Endodermal cell (in vitro differentiated cells): ENCODE results near the gene COX7A2L. TPM values are rescaled to one million over a fixed set of nuclear protein-coding genes. Genes with fewer than 3 reads are reported as not detected.

ENCODE experiments used
- DNase-seq: peaks from one replicate; pipeline ENCODE4 v3.0.0-alpha.2; 2017
- H3K27ac ChIP-seq: 2 replicates; pipeline ENCODE4 v1.5.1; 2013; ENCODE audit warnings: mild to moderate bottlenecking, low read depth, low read length, moderate library complexity
- H3K27me3 ChIP-seq: 2 replicates; pipeline ENCODE4 v1.6.1; 2013; ENCODE audit warnings: mild to moderate bottlenecking, low read length, moderate library complexity; ENCODE audit not compliant: insufficient read depth, control insufficient read depth, poor library complexity, severe bottlenecking
- H3K36me3 ChIP-seq: 2 replicates; pipeline ENCODE4 v1.7.0; 2013; ENCODE audit warnings: mild to moderate bottlenecking, low read length, moderate library complexity; ENCODE audit not compliant: control insufficient read depth, insufficient read depth
- H3K4me1 ChIP-seq: one replicate; pipeline ENCODE4 v1.7.0; 2013; ENCODE audit warnings: low read length; ENCODE audit not compliant: control insufficient read depth, insufficient read depth
- H3K4me3 ChIP-seq: 2 replicates; pipeline ENCODE4 v1.5.1; 2013; ENCODE audit warnings: mild to moderate bottlenecking, low read length, moderate library complexity
- H3K9ac ChIP-seq: 2 replicates; pipeline ENCODE4 v1.6.1; 2013; ENCODE audit warnings: mild to moderate bottlenecking, low read length, moderate library complexity; ENCODE audit not compliant: poor library complexity, severe bottlenecking; ENCODE audit errors: extremely low read depth
- H3K9me3 ChIP-seq: 2 replicates; pipeline ENCODE4 v1.6.1; 2013; ENCODE audit warnings: mild to moderate bottlenecking, low read length, moderate library complexity; ENCODE audit not compliant: control insufficient read depth
- H3K27ac Mint-ChIP-seq: 2 replicates; pipeline ENCODE4 v1.8.0; 2020; ENCODE audit warnings: mixed read lengths
- H3K27me3 Mint-ChIP-seq: 2 replicates; pipeline ENCODE4 v1.8.0; 2021; ENCODE audit warnings: mild to moderate bottlenecking, mixed read lengths; ENCODE audit not compliant: insufficient read depth
- H3K36me3 Mint-ChIP-seq: 2 replicates; pipeline ENCODE4 v1.8.0; 2020; ENCODE audit warnings: low read depth, mixed read lengths
- H3K4me1 Mint-ChIP-seq: 2 replicates; pipeline ENCODE4 v1.8.0; 2020; ENCODE audit warnings: mixed read lengths
- H3K4me3 Mint-ChIP-seq: 2 replicates; pipeline ENCODE4 v1.8.0; 2020; ENCODE audit warnings: mild to moderate bottlenecking, moderate library complexity, mixed read lengths
- H3K9me3 Mint-ChIP-seq: 2 replicates; pipeline ENCODE4 v1.8.0; 2020; ENCODE audit warnings: mild to moderate bottlenecking, mixed read lengths
- CTCF ChIP-seq: fragments of 200-600 bp; sonication (generic); conservative IDR thresholded peaks from 2 replicates; pipeline ENCODE4 v1.5.0; 2021; ENCODE audit warnings: antibody characterized with exemption, mild to moderate bottlenecking
- WGBS, 2 experiments: methylation state at CpG; one replicate each; pipeline versions ENCODE4 v1.1.5 to v1.1.7; 2013; ENCODE audit warnings: missing lambda C conversion rate in 2 of 2, mixed read lengths in 1 of 2; ENCODE audit not compliant: insufficient coverage in 1 of 2, insufficient read length in 1 of 2; 5-methylcytosine and 5-hydroxymethylcytosine counted together
- total RNA-seq, 2 donors: library from RNA; stranded (reverse); fragmentation: NEBNext Ultra II Directional in 1 of 2; extraction: Animal tissue kit (Norgen Biotek cat#: 25700) in 1 of 2; gene quantifications; 2 replicates in 1 of 2; 3 replicates in 1 of 2; pipeline ENCODE4 v1.2.1, GENCODE V29; 2021

Gene COX7A2L
- total RNA-seq, 2 donors from 2014 or later = 113 to 117 TPM

GRCh38 chr2:42371611-42372473, 10.8 kb upstream of the COX7A2L start:
- Histone ChIP-seq H3K27me3 (no peaks in the 10 kb centered on the region), H3K36me3 (no peaks in the 10 kb centered on the region), H3K4me1 (peaks cover 10% of the 10 kb centered on the region), H3K9me3 (no peaks in the 10 kb centered on the region), H3K4me3 (no peak overlapping the region), H3K27ac (no peak overlapping the region), H3K9ac (no peak overlapping the region)
- Mint-ChIP-seq H3K9me3 (no peaks in the 10 kb centered on the region), H3K36me3 (no peaks in the 10 kb centered on the region), H3K4me3 (no peak overlapping the region), H3K4me1 (peaks cover 15% of the 10 kb centered on the region), H3K27me3 (no peaks in the 10 kb centered on the region), H3K27ac (no peak overlapping the region)
- WGBS, 2 experiments = 92 to 97% methylated on average over 8 to 11 of the region's 11 CpGs
- peak; percentile 35 for DNase-seq
- TF ChIP-seq CTCF = no peak

- no peaks in the 10 kb centered on the region for H3K9me3 ChIP-seq
- H3K36me3 ChIP-seq = no peaks in the 10 kb centered on the region
- peak; percentile 50 for DNase-seq
- 85 to 92% methylated on average over 3 to 5 of the region's 5 CpGs for WGBS, 2 experiments
- no peaks in the 10 kb centered on the region for H3K27me3 ChIP-seq
- peaks cover 15% of the 10 kb centered on the region for H3K4me1 Mint-ChIP-seq
- H3K27ac ChIP-seq = no peak overlapping the region
- no peak overlapping the region for H3K4me3 Mint-ChIP-seq
- H3K27me3 Mint-ChIP-seq = no peaks in the 10 kb centered on the region
- no peaks in the 10 kb centered on the region for H3K36me3 Mint-ChIP-seq
- TF ChIP-seq CTCF = no peak
- peak overlapping the region; percentile 8 for H3K27ac Mint-ChIP-seq
- H3K9me3 Mint-ChIP-seq = no peaks in the 10 kb centered on the region
- H3K4me3 ChIP-seq = no peak overlapping the region
- peaks cover 10% of the 10 kb centered on the region for H3K4me1 ChIP-seq
- no peak overlapping the region for H3K9ac ChIP-seq
Measured at GRCh38 chr2:42369532-42370229, 8.7 kb upstream of the COX7A2L start.

- H3K27me3 ChIP-seq = no peaks in the 10 kb centered on the region
- DNase-seq = no peak
- H3K9me3 ChIP-seq = no peaks in the 10 kb centered on the region
- Mint-ChIP-seq H3K4me1 (peaks cover 15% of the 10 kb centered on the region), H3K27me3 (no peaks in the 10 kb centered on the region), H3K36me3 (no peaks in the 10 kb centered on the region), H3K9me3 (no peaks in the 10 kb centered on the region), H3K4me3 (no peak overlapping the region), H3K27ac (peak overlapping the region; percentile 8)
- H3K4me3 ChIP-seq = no peak overlapping the region
- WGBS, 2 experiments = 90 to 91% methylated on average over 4 to 7 of the region's 7 CpGs
- H3K36me3 ChIP-seq = no peaks in the 10 kb centered on the region
- TF ChIP-seq CTCF = no peak
- H3K27ac ChIP-seq = no peak overlapping the region
- H3K9ac ChIP-seq = no peak overlapping the region
- H3K4me1 ChIP-seq = peaks cover 10% of the 10 kb centered on the region
Measured at GRCh38 chr2:42368817-42369531, 8.0 kb upstream of the COX7A2L start.
